Measurements from ENCODE around the gene CEP78. TPM values are rescaled to one million over a fixed set of nuclear protein-coding genes. Genes with fewer than 3 reads are reported as not detected.

CEP78 gene
- total and polyA plus RNA-seq, 7 donors, result 1.8 to 4.3 (median 3.0) TPM

GRCh38 chr9:78325846-78326360 is 90.0 kb downstream of the CEP78 start:
- no peaks in the 10 kb centered on the region for H3K27me3 ChIP-seq (ENCODE audit: insufficient read depth in 3 of 3, low read length in 2 of 3)
- WGBS, 3 donors, result 57 to 64% (median 58%) methylated on average over 5 of the region's 5 CpGs
- no peaks in the 10 kb centered on the region for H3K4me1 ChIP-seq
- no peak for DNase-seq
- TF ChIP-seq, protein P1, sequence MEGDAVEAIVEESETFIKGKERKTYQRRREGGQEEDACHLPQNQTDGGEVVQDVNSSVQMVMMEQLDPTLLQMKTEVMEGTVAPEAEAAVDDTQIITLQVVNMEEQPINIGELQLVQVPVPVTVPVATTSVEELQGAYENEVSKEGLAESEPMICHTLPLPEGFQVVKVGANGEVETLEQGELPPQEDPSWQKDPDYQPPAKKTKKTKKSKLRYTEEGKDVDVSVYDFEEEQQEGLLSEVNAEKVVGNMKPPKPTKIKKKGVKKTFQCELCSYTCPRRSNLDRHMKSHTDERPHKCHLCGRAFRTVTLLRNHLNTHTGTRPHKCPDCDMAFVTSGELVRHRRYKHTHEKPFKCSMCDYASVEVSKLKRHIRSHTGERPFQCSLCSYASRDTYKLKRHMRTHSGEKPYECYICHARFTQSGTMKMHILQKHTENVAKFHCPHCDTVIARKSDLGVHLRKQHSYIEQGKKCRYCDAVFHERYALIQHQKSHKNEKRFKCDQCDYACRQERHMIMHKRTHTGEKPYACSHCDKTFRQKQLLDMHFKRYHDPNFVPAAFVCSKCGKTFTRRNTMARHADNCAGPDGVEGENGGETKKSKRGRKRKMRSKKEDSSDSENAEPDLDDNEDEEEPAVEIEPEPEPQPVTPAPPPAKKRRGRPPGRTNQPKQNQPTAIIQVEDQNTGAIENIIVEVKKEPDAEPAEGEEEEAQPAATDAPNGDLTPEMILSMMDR (IDR thresholded peaks at IDR 0.05), result no peak
- ATAC-seq, result no peak
- H3K4me3 ChIP-seq, result no peak overlapping the region
- H3K36me3 ChIP-seq (ENCODE audit: insufficient read depth in 1 of 2, low read depth in 1 of 2), result no peaks in the 10 kb centered on the region
- intact Hi-C loops (cut with DNase I), result no loop called here
- no peak overlapping the region for H3K27ac ChIP-seq
- H3K9me3 ChIP-seq, result no peaks in the 10 kb centered on the region

DNA sequence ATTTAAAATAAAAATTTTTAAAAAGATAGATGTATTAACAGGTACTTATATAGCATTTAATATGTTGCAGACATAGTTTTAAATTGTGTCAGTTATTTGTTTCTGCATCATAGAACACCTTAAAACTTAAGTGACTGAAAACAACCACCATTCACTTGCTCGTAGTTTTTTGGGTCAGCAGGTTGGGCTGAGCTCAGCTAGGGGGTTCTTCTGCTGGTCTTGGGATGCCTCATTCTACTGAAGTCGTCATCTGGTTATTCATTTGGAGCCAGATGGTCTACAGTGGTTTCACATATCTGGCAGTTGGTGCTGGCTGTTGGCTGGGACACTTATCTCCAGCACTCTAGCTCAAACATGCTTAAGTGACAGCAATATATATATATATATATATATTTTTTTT is 90.7 kb downstream of the CEP78 start:
- intact Hi-C loops (cut with DNase I), result no loop called here
- Histone ChIP-seq H3K9me3 (no peaks in the 10 kb centered on the region), H3K27me3 (ENCODE audit: insufficient read depth in 3 of 3, low read length in 2 of 3) (no peaks in the 10 kb centered on the region), H3K27ac (no peak overlapping the region), H3K4me3 (no peak overlapping the region), H3K4me1 (no peaks in the 10 kb centered on the region), H3K36me3 (ENCODE audit: insufficient read depth in 1 of 2, low read depth in 1 of 2) (no peaks in the 10 kb centered on the region)
- no peak for ATAC-seq
- 71 to 90% (median 87%) methylated on average over 2 of the region's 2 CpGs for WGBS, 3 donors
- DNase-seq, result no peak
- TF ChIP-seq, protein P1 (IDR thresholded peaks at IDR 0.05), result no peak

Other genes with a start within 250 kb of the CEP78 start
- gene GNAQ, start 204.3 kb upstream of the CEP78 start, total RNA-seq, result 10 to 100 TPM; 19.4 to 26.6 (median 24.3) TPM
- 10 to 100 TPM in 2 of 3 donors, 1 to 10 TPM in 1; 8.3 to 26.3 (median 12.2) TPM for gene GNAQ, start 204.3 kb upstream of the CEP78 start, polyA plus RNA-seq
- gene PSAT1, start 61.0 kb downstream of the CEP78 start, total RNA-seq, result 1 to 10 TPM in 1 of 4 donors, under 1 TPM in 3; 0.15 to 1.1 (median 0.52) TPM
- 1 to 10 TPM in 2 of 3 donors, under 1 TPM in 1; 0.31 to 2.0 (median 1.6) TPM for gene PSAT1, start 61.0 kb downstream of the CEP78 start, polyA plus RNA-seq